ENCODE measurements around the gene SSH3. TPM values are rescaled to one million over a fixed set of nuclear protein-coding genes. Genes with fewer than 3 reads are reported as not detected.

SSH3 gene
- polyA plus RNA-seq, 1 donor from 2014 or later: 0.89 TPM

GRCh38 chr11:67286621-67287333 is 16.6 kb upstream of the SSH3 start:
- Histone ChIP-seq H3F3A (ENCODE audit: insufficient read depth, low read length, poor library complexity, severe bottlenecking) (peaks cover 7% of the 10 kb centered on the region), H3K27ac (ENCODE audit: low read length) (no peak overlapping the region)

More at GRCh38 chr11:67286621-67287333, 16.6 kb upstream of the SSH3 start:
- no peaks in the 10 kb centered on the region for H3K9me3 ChIP-seq (ENCODE audit: low read length)
- no peaks in the 10 kb centered on the region for H3K27me3 ChIP-seq (ENCODE audit: insufficient read depth, low read depth, low read length)
- TF ChIP-seq POLR2AphosphoS5 (IDR thresholded peaks at IDR 0.05) (no peak), EZH2 (IDR thresholded peaks at IDR 0.05; ENCODE audit: borderline replicate concordance, insufficient read depth, low read length, poor library complexity, severe bottlenecking) (no peak), TAF1 (IDR thresholded peaks at IDR 0.05; ENCODE audit: low read depth) (no peak), REST (IDR thresholded peaks at IDR 0.05; ENCODE audit: borderline replicate concordance) (no peak), CTCF (IDR thresholded peaks at IDR 0.05; ENCODE audit: poor library complexity, severe bottlenecking) (no peak), SMC3 (conservative IDR thresholded peaks at IDR 0.05; ENCODE audit: poor library complexity) (no peak), MXI1 (conservative IDR thresholded peaks at IDR 0.05; ENCODE audit: poor library complexity, severe bottlenecking) (no peak), EP300 (conservative IDR thresholded peaks at IDR 0.05; ENCODE audit: poor library complexity, severe bottlenecking) (no peak), RAD21 (conservative IDR thresholded peaks at IDR 0.05) (no peak)
- H4K20me1 ChIP-seq (ENCODE audit: insufficient read depth): no peaks in the 10 kb centered on the region
- no peaks in the 10 kb centered on the region for H3K9me2 ChIP-seq (ENCODE audit: insufficient read depth, low read length)
- H3K4me3 ChIP-seq (ENCODE audit: low read length): no peak overlapping the region
- no peaks in the 10 kb centered on the region for H3K36me3 ChIP-seq (ENCODE audit: insufficient read depth, low read length)
- H3K4me2 ChIP-seq (ENCODE audit: low read length): no peak overlapping the region
- H3K9ac ChIP-seq (ENCODE audit: low read length): no peak overlapping the region
- H3K79me2 ChIP-seq (replicated peaks; ENCODE audit: insufficient read depth, low read length): peaks cover 6% of the 10 kb centered on the region
- no peak overlapping the region for H2AFZ ChIP-seq (ENCODE audit: low read depth, low read length)

Measured in neural cell (in vitro differentiated cells).